HUDEP-2 (cell line): ENCODE data around the gene OR9A2.

Experiments
- DNase-seq, 76 experiments: peaks; one replicate each; lab custom pipeline; 2025; ENCODE audit not compliant: unreplicated experiment in 76 of 76; lab: John Stamatoyannopoulos, UW

OR9A2 gene, protein sequence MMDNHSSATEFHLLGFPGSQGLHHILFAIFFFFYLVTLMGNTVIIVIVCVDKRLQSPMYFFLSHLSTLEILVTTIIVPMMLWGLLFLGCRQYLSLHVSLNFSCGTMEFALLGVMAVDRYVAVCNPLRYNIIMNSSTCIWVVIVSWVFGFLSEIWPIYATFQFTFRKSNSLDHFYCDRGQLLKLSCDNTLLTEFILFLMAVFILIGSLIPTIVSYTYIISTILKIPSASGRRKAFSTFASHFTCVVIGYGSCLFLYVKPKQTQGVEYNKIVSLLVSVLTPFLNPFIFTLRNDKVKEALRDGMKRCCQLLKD

GRCh38 chr7:143027032-143027431 is at the start of gene OR9A2:
Gene OR9A2 (minus strand): TSS chr7:143027132. CDS start chr7:143027132, 0 bp downstream.
- DNase-seq = no peak

GRCh38 chr7:143074141-143074540 is 47.2 kb upstream of the OR9A2 start:
- no peak for DNase-seq

GRCh38 chr7:143073556-143073955 is 46.6 kb upstream of the OR9A2 start:
- DNase-seq = no peak

DNA sequence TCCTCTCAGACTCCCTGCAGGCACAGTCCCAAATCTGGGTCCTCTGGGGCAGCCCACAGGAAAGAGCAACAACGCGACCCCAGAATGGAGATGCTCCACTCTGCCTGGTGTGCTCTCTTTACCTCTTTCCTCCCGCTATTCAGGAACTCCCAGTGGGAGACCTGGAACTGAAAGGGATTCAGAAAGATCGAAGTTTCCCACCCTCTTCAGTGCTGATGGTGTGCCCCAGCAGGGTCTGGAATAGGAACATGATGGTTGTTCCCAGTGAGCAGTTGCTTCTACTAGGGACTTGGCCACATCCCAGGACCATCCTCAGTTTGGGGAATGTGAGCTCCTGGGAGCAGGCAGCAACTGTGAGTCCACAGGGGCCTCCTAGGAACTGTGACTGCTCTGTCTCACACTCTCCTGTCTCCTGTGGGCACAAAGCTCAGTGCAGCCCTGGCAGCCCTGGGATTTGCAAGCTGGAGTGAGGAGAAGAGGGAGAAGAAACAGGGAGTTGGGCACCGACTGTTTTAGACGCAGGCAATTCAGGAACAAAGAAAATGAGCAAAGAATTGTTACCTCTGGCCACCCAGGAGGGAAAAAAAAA is 43.1 kb upstream of the OR9A2 start:
- DNase-seq = no peak

DNA sequence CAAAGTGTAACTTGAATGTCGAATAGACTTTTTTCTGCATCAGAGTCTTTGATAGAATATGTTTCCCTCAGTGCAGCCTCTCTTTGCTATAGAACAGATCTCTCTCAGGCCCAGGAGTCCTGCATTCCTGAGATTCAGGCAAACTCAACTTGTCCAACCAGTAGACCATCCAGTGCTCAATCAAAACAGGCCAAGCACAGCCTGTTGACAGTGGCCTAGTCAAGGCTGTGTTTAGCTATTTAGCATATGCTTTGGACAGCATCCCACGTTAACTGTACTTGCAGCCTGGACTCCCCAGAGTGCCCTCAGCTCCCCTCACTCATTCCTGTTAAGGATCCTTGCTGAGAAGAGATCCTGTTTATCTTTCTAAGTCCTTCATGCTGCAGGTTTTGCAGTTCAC is 41.5 kb upstream of the OR9A2 start:
- DNase-seq = no peak

DNA sequence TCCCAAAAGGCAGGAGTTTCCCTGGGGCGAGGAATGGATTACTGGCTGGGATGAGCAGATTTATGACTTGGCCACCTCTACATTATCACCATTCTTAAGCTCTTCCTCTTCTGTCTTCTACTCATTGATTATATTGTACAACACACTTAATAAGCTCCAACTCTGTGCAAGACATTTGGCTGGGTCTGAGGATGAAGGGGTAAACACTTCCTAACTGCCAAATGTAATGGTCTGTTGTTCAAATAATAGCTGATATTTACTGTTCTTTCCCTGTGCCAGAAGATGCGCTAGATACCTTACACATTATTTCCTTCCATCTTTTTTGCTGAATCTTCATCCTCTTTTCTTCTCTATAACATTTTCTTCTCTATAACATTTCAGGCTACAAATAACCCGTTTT is 36.8 kb upstream of the OR9A2 start:
- no peak for DNase-seq

DNA sequence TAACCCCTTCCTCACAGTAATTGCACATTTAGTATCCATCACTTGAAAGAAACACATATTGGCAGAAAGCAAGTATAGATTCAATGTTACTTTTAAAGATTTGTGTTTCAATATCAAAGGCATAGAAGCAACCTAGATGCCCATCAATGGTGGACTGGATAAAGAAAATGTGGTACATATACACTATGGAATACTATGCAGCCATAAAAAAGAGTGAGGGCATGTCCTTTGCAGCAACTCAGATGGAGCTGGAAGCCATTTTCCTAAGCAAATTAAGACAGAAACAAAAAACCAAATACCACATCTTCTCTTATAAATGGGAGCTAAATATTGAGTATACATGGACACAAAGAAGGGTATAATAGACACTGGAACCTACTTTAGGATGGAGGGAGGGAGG is 28.8 kb upstream of the OR9A2 start:
- no peak for DNase-seq

GRCh38 chr7:143054621-143055020 is 27.7 kb upstream of the OR9A2 start:
- DNase-seq = no peak

GRCh38 chr7:143052041-143052440 is 25.1 kb upstream of the OR9A2 start, which contains the start of gene OR6V1:
Gene OR6V1 (plus strand): TSS chr7:143052341. CDS start chr7:143052341, 0 bp downstream.
- no peak for DNase-seq

DNA sequence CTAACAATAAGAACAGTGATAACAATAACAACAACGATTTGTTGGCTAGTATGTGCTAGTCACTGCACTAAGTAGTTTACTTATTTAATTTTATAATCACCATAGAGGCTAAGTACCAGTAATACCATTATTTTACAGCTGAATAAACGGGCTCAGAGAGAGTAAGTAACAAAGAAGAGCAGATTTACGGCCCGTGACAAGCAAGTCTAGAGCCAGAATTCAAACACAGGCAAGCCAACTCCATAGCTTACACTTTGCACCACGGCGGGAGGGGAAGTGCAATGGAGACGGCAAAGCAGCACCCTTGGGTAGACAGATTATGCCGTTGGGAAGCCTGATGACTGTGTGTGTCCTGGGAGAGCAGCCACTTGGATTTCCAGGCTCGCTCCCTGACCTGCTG is 24.0 kb upstream of the OR9A2 start:
- no peak for DNase-seq

DNA sequence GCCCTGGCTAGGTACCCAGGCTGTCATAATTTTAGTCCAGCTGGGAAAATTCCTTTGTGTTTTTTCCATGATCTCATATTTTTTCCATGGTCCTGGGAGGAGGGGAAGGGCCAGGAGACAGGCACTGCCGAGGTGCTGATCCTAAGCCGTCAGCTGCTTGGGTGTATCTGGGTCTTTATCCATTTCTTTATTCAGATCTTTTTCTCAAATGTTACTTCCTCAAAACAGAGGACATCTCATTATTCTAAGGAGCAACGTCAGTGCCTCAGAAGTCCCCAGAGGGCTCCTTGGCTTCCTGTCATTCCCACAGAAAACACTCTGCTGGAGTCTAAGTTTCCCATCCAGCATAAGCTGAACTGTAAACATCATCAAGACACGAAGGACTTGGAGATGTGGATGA is 22.4 kb upstream of the OR9A2 start:
- DNase-seq = no peak

DNA sequence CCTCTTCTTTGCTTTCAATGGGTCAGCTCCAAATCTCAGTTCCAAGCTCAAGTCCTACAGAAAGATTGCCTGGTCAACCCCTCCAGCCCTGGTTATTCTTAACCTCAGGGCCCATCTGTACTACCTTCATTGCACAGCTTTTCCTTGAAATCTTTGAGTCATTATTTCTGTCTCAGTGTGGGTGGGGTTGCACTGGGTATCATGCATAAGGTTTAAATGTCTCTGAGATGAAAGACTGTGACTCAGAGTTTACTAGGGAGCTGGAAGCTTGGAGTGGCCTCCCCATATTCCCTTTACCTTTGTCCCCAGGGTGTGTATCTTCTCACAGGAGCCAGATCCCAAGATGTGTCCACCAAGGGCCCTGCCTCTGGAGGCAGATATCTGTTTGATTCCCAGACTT is 21.9 kb upstream of the OR9A2 start:
- no peak for DNase-seq

- no peak for DNase-seq
These were observed 20.4 kb upstream of the OR9A2 start for GRCh38 chr7:143047326-143047725.

DNA sequence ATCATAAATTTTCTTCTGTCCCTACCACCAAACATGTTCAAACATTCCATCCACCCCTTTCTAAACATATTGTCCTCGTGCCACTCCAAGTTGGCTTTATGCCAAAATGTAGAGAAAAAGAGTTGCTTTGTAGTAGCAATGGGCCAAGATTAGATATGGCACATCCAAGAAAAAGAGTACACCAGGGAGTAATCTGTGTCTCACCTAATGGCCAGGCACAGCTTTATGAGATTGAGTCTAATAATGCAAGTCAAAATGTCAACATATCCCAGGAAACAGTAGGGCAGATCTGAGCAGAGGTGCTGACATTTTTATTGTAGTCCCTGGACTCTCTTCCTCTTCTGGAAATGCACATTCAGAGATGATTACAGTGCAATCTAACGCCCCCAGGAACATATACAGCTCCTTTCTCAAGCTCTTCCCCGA is 19.5 kb upstream of the OR9A2 start:
- DNase-seq = no peak

DNA sequence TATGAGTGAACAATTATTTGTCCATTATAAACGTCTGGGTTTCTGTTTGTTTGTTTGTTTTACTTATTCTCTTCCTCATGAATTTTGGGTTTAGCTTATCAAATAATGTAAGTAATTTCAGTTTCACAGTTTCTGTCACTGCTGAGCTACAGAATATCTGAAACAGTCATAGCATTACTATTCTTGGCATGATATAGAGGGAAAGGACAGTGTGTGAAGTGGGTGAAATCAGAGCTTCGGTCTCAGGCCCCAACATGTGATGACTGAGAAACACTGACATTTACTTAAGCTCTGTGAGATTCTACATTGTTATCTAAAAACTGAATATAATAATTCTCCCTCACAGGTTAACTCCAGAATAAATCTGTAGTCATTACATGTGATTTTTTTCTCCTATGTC is 16.5 kb upstream of the OR9A2 start:
- DNase-seq = no peak

- DNase-seq = no peak
These were observed 15.9 kb upstream of the OR9A2 start for GRCh38 chr7:143042790-143043271.

- no peak for DNase-seq
These were observed 15.3 kb upstream of the OR9A2 start for GRCh38 chr7:143042159-143042789.

DNA sequence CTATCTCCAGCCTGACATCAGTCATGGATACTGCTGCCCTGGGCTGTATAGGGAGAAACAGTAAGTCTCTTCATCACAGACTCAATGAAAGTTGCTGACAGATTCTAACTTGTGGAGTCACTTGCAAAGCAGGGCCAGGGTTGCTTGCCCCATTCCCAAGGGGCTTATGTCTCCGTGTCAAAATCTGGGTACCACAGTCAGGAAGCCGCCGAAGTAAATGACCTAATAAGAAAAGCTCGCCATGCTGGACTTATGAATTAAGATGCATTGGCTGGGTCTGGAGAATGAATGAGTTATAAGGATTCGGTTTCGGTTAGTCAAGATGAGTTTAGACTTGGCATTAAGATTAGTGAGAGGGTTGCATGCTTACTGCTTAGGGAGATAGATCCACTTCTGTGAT is 14.4 kb upstream of the OR9A2 start:
- DNase-seq = no peak

- no peak for DNase-seq
These were observed 13.3 kb upstream of the OR9A2 start for GRCh38 chr7:143040209-143040715.

GRCh38 chr7:143038635-143039034 is 11.7 kb upstream of the OR9A2 start:
- no peak for DNase-seq

DNA sequence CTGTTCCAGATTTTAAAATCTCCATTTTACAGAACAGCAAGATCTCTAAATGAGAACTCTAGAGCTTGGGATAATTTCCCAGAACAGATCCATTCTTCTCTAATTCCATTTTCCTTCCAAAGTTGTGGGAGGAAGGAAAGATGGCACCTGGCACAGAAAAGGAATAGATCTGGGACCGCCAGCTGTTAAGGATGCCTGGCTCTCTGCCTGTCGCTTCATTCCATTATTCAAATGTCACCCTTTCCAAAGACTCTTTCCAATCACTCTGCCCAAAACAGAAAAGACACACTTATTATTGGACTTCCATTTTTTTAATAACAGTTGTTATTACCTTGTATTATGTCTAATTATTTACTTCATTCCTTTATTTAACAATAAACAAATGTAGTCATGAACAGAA is 751 bp upstream of the OR9A2 start:
- DNase-seq = no peak

- no peak for DNase-seq
These were observed 1.6 kb downstream of the OR9A2 start for GRCh38 chr7:143025371-143025770.
